NCI-H69 (cell line): Measurements from ENCODE around the gene GLDN.
A peak's percentile ranks its signal among the peaks of the same experiment; 100 is the strongest.
"Not testable (repeated sequence)": the region's sequence is repeated elsewhere in the genome, so short reads cannot be mapped to it uniquely, and the experiment has no call there.

Source experiments
- DNase-seq: peaks from one replicate; lab custom pipeline; 2025; lab: John Stamatoyannopoulos, UW

GLDN gene

GRCh38 chr15:51387699-51388041 lies 46.2 kb downstream of the GLDN start:
- no peak for DNase-seq

- DNase-seq, result no peak
Observed at GRCh38 chr15:51388726-51389125, 47.3 kb downstream of the GLDN start.

GRCh38 chr15:51390241-51390965 lies 48.9 kb downstream of the GLDN start:
- no peak for DNase-seq

DNA sequence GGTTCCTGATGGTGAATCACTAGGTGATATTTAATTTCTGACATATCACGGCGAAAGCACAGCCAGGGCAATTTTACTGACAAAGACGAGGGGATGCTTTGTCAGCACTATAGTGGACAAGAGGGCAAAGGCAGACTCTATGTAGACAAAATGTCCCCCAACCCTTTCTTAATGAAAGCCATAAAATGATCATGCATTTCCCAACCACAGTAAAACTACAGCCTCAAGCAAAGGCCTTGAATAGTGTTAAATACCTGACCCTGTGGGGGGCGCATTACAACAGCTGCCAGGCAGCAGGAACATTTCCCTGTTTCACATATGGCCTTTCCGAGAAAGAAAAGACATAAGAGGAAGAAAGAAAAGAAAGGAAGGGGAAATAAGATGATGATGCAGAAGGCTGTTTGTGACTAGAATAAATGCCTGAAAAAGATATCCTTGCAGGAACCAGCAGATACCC lies 49.5 kb downstream of the GLDN start:
- peak; percentile 91 for DNase-seq

DNA sequence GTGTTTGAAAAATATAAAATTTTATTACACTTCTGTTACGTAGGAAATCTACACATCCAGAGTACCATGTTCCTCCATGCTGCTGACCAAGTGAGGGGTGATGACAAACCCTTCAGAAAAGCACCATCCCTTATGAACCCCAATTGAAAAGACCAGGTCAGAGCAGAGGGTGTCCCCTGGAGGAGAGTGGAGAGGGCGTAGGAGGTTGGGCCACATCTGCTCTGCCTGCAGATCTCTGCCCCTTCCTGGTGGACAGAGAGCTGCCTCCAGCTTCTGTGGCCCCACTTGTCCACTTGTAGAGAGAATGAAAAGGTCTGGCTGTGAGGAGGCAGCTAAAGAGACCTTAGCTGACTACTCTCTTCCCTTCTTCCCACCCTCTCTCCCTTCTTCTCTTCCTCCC lies 55.5 kb downstream of the GLDN start:
- no peak for DNase-seq

DNA sequence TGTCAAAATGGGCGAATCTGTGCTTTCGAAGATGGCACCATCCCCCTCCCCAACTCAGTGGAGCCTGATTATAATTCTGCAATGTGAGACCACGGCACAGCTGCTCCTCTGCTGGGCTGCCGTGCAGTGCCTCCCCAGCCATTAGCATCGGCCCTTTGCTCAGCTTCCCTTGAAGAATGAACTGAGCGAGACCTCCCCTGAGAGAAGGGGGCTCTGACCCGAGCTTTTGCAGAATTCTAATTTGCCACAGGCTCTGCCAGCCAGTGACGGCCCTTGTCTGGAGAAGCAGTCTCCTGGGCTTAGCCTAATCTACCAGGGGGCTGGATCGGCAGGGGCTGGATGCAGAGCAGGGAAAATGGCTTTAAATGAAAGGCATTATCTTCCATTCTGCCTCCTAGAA lies 57.2 kb downstream of the GLDN start:
- no peak for DNase-seq

GRCh38 chr15:51401051-51401780 lies 59.8 kb downstream of the GLDN start:
- DNase-seq, result no peak

DNA sequence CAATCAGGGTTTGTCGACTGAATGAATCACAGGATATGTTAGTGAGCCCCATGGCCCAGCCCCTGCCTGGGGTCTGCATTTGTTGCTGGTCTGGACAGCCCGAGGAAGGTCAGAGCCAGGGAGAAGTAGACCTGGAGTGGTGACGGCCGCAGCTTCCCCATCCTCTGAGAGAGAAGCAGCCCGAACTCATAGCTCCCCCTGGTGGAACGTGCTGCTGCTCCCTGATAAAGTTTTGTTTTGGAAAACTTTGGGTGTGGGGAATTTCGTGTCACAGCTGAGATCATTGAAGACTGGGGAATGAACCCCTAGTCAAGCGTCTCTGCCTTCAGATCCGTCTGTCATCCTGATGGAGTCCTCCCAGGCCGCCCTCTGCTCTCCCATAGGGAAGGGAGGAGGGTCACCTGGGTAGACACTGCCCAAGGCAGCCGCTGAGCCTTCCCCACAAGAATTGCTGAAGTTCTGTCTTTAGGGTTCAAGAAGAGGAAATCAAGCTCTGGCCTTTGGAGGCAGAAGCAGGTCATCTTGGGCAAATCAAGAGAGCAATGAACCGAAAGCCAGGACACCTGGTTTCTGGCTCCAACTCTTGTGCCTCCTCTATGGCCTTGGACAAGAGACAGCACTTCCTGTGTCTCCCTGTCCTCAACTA lies 60.5 kb downstream of the GLDN start:
- peak; percentile 44 for DNase-seq

GRCh38 chr15:51403072-51403878 lies 61.8 kb downstream of the GLDN start:
- peak; percentile 66 for DNase-seq

GRCh38 chr15:51403946-51404695 lies 62.7 kb downstream of the GLDN start:
- DNase-seq, result no peak

GRCh38 chr15:51405693-51406523 lies 64.5 kb downstream of the GLDN start:
- no peak for DNase-seq

DNA sequence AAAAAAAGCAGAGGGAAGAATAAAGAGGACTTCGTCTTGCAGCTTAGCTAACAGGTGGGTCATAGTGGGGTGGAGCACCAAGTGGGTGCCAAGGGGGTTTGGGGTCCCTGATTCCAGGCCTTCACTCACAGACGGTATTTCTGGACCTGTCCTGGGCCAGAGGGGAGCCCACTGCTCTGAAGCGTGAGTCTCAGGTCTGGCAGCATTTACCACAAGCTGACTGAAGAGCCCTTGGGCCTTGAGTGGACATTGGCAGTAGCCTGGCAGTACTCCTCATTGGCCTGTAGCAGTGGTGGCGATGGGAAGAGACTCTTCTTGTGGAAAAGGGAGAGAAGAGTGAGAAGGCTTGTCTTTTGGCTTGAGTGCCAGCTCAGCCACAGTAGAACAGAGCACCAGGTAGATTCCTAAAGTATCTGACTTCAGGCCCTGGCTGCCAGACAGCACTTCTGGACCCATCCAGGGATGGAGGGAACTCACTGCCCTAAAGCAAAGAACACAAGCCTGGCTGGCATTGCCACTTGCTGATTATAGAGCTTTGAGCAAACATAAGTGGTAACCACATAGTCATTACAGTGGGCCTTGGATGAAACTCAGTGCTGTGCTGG lies 72.9 kb downstream of the GLDN start:
- DNase-seq, result no peak

GRCh38 chr15:51416129-51416528 lies 74.7 kb downstream of the GLDN start:
- DNase-seq, result no peak

- DNase-seq, result not testable (repeated sequence)
Observed at GRCh38 chr15:51423040-51423439, 81.6 kb downstream of the GLDN start.

DNA sequence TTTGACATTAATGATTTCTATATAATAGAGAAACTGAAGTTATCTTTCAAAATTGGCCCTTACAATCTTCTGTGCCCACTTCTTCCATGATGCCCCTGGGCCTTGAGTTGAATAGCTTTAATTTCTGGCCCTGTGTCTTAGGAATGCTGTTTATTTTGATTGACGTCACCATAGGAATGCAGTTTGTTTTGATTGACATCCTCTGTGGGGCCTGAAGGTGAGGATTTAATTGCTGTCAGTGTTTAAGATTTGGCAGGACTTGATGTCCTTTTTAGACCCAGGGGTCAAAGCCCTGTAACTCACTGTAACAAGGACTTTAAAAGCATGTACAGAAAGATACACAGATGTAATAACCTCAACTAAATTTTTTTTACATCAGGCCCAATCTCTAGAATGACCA lies 83.3 kb downstream of the GLDN start:
- no peak for DNase-seq

GRCh38 chr15:51425517-51426040 lies 84.1 kb downstream of the GLDN start:
- peak; percentile 41 for DNase-seq

- no peak for DNase-seq
Observed at GRCh38 chr15:51438526-51438925, 97.1 kb downstream of the GLDN start.

DNA sequence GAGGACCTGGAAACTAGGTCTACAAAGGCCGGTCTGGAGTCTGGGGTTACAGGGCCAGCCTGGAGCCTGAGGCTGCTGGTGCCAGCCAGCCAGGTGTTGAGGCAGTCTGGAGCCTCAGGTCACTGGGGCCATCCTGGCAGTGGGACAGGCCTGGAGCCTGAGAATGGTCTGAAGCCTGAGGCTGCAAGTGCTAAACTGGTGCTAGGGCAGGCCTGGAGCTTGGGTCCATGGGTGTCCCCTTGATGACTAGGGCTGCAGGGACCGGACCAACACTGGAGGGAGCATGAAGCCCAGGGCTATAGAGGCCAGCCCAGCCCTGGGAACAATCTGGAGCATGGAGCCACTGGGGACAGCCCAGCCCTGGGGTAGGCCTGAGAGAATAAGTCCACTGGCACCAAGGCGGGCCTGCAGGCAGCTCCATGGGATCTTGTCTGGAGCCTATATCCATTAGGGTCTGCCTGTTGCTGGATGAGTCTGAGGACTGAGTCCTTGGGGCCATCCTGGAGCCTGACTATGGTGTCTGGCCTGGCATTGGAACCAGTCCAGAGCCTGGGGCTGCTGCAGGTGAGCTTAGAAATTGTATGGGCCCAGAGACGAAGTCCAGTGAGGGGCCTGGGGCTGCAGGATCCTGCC lies 101.9 kb downstream of the GLDN start:
- DNase-seq, result no peak

DNA sequence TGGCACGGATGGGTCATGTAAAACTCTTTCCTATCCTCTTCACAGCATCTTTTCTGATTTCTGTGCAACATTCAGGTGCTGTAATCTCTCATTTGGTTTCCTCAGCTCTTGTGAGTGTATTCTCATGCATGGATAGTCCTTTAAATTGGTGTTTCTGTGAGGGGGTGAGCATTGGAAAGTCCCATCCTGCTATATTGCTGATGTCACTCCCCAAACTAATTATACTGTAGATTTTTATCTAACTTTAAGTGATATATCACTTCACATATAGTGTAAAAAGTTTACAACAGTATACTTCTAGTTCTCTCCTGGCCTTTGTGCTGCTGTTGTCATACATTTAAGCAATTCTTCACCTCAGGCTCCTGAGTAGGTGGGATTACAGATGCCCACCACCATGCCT lies 102.7 kb downstream of the GLDN start:
- no peak for DNase-seq

GRCh38 chr15:51444807-51445206 lies 103.4 kb downstream of the GLDN start:
- DNase-seq, result no peak
